Hepatocyte (in vitro differentiated cells): ENCODE data around the gene TEAD1.

Experiments used
- EZH2 ChIP-seq: fragments of 200-600 bp; sonication (generic); IDR thresholded peaks from 2 replicates; pipeline ENCODE4 v1.6.1; 2016; ENCODE audit warnings: antibody characterized with exemption, mild to moderate bottlenecking, borderline replicate concordance
- EZH2phosphoT487 ChIP-seq: fragments of 200-600 bp; sonication (generic); IDR thresholded peaks from one replicate; pipeline ENCODE4 v1.6.1; 2018; ENCODE audit warnings: antibody characterized with exemption, mild to moderate bottlenecking, low read depth, moderate library complexity; ENCODE audit not compliant: unreplicated experiment, severe bottlenecking
- TF ChIP-seq, protein P1 (sequence below): fragments of 200-600 bp; sonication (generic); IDR thresholded peaks from 2 replicates; pipeline ENCODE4 v1.5.1; 2016; ENCODE audit warnings: antibody characterized with exemption, mild to moderate bottlenecking; ENCODE audit not compliant: poor library complexity

DNA sequence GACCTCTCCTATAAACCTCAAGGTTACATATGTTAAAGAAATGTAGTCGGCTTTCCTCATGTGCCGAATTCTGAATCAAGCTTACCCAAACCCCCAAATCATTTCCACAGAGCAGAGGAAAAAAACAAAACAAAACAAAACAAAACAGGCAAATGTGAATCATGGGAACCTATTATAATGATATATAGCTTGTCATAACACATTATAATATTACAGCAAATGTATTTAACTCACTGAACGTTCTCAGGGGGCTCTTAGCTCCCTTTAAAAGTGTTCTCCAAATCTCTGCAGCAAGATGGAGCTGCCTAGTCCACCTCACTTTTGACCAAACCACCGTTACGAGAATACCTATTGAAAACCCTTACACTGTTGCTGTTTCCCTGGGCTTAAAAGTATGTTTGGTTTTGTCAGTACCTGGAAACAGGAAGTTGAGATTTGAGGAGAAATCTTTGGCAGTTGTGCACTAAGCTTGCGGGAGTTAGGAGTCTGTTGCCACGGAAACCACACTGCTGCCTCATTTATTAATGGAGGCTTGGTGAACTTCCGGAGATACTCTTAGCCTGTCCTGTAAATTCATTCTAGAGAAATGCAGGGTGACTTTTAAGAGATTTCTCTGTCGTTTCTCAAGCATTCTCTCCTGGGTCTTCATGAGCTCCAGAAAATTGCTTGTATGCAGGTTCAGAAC is 167.9 kb downstream of the TEAD1 start:
- TF ChIP-seq, protein P1, sequence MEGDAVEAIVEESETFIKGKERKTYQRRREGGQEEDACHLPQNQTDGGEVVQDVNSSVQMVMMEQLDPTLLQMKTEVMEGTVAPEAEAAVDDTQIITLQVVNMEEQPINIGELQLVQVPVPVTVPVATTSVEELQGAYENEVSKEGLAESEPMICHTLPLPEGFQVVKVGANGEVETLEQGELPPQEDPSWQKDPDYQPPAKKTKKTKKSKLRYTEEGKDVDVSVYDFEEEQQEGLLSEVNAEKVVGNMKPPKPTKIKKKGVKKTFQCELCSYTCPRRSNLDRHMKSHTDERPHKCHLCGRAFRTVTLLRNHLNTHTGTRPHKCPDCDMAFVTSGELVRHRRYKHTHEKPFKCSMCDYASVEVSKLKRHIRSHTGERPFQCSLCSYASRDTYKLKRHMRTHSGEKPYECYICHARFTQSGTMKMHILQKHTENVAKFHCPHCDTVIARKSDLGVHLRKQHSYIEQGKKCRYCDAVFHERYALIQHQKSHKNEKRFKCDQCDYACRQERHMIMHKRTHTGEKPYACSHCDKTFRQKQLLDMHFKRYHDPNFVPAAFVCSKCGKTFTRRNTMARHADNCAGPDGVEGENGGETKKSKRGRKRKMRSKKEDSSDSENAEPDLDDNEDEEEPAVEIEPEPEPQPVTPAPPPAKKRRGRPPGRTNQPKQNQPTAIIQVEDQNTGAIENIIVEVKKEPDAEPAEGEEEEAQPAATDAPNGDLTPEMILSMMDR: no peak
- no peak for TF ChIP-seq EZH2
- no peak for TF ChIP-seq EZH2phosphoT487
